MCF 10A (cell line): ENCODE data around the gene ZNF445. TPM values are rescaled to one million over a fixed set of nuclear protein-coding genes. Genes with fewer than 3 reads are reported as not detected.

Experiments
- BruUV-seq: library from RNA; stranded (reverse); fragments of 400-500 nt; replicated peaks from 2 replicates; lab custom pipeline; 2021; lab: Mats Ljungman, UMichigan
- CTCF ChIA-PET: fragments of 300-600 bp; sonication (Branson Sonifier 250); formaldehyde crosslinking; extraction: SDS; loops from one replicate; lab custom pipeline; 2021; ENCODE audit warnings: antibody characterized with exemption, inconsistent platforms; lab: Yijun Ruan, JAX
- POLR2A ChIA-PET: fragments of 300-600, 350-650 bp; sonication (Branson Sonifier 250); formaldehyde crosslinking; extraction: SDS; loops from one replicate; lab custom pipeline; 2020; ENCODE audit warnings: antibody characterized with exemption, inconsistent platforms; lab: Yijun Ruan, JAX
- DNase-seq: peaks from one replicate; pipeline ENCODE4 v3.0.0-alpha.2; 2018; ENCODE audit not compliant: unreplicated experiment
- H3K27ac Mint-ChIP-seq: one replicate; pipeline ENCODE4 v1.8.0; 2022; ENCODE audit warnings: mild to moderate bottlenecking, low read depth, mixed read lengths; ENCODE audit not compliant: unreplicated experiment
- H3K27me3 Mint-ChIP-seq: one replicate; pipeline ENCODE4 v1.8.0; 2022; ENCODE audit warnings: mixed read lengths; ENCODE audit not compliant: insufficient read depth, unreplicated experiment
- H3K36me3 Mint-ChIP-seq: one replicate; pipeline ENCODE4 v1.8.0; 2022; ENCODE audit warnings: mild to moderate bottlenecking, moderate library complexity, mixed read lengths; ENCODE audit not compliant: insufficient read depth, unreplicated experiment
- H3K4me1 Mint-ChIP-seq: one replicate; pipeline ENCODE4 v1.8.0; 2022; ENCODE audit warnings: mixed read lengths; ENCODE audit not compliant: insufficient read depth, unreplicated experiment
- H3K4me3 Mint-ChIP-seq: one replicate; pipeline ENCODE4 v1.8.0; 2022; ENCODE audit warnings: mild to moderate bottlenecking, moderate library complexity, mixed read lengths; ENCODE audit not compliant: unreplicated experiment
- H3K9me3 Mint-ChIP-seq: one replicate; pipeline ENCODE4 v1.8.0; 2022; ENCODE audit warnings: mixed read lengths; ENCODE audit not compliant: unreplicated experiment
- CTCF ChIP-seq: fragments of 200-600 bp; IDR thresholded peaks from one replicate; pipeline ENCODE4 v1.8.0; 2022; ENCODE audit warnings: antibody characterized with exemption, mild to moderate bottlenecking; ENCODE audit not compliant: unreplicated experiment
- intact Hi-C: fragments of 100-400 bp; cut with micrococcal nuclease; formaldehyde crosslinking; loops from 2 replicates; pipeline ENCODE4 v1.14.1; 2022
- total RNA-seq: library from RNA; stranded (reverse); gene quantifications from 2 replicates; pipeline ENCODE4 v1.2.3, GENCODE V29; 2022

The ZNF445 gene
- total RNA-seq, 1 experiment from 2014 or later, result 11.0 TPM

DNA sequence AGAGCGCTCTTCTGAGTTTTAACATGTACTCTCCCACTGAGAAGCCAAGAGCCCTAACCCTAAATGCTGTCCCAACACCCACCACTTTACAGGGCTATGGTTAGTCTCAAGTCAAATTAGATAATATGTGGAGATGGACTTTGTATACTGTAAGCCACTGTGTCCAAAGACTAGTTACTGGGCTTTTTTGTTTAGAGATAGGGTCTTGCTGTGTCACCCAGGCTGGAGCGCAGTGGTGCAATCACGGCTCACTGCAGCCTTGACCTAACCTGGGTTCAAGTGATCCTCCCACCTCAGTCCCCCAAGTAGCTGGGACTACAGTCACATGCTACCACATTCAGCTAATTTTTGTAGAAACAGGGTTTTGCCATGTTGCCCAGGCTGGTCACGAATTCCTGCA lies 23.2 kb downstream of the ZNF445 start:
- Mint-ChIP-seq H3K36me3 (peaks cover 81% of the 10 kb centered on the region), H3K27me3 (no peaks in the 10 kb centered on the region), H3K4me1 (no peaks in the 10 kb centered on the region), H3K9me3 (peaks cover under 1% of the 10 kb centered on the region), H3K27ac (no peak overlapping the region), H3K4me3 (no peak overlapping the region)
- no TSS peak for BruUV-seq
- intact Hi-C loops, result no loop called here
- DNase-seq, result no peak
- ChIA-PET CTCF (no interaction called here), POLR2A (interaction anchor here (0.6 kb wide), 1 partner anchor 9 kb away, joined by 3 read pairs; no protein-coding TSS in a partner anchor)
- no peak for TF ChIP-seq CTCF

GRCh38 chr3:44451441-44451840 lies 26.0 kb downstream of the ZNF445 start:
- POLR2A ChIA-PET, result interaction anchor here (0.5 kb wide), 1 partner anchor 197 kb away, joined by 4 read pairs; the partner anchor contains the start of gene ZNF35
- CTCF ChIA-PET, result no interaction called here
- H3K9me3 Mint-ChIP-seq, result peaks cover 17% of the 10 kb centered on the region
- no peak for TF ChIP-seq CTCF
- intact Hi-C loops, result no loop called here
- BruUV-seq, result no TSS peak
- H3K4me3 Mint-ChIP-seq, result no peak overlapping the region
- no peaks in the 10 kb centered on the region for H3K4me1 Mint-ChIP-seq
- no peak for DNase-seq
- H3K27me3 Mint-ChIP-seq, result no peaks in the 10 kb centered on the region
- no peak overlapping the region for H3K27ac Mint-ChIP-seq
- H3K36me3 Mint-ChIP-seq, result peaks cover 86% of the 10 kb centered on the region

DNA sequence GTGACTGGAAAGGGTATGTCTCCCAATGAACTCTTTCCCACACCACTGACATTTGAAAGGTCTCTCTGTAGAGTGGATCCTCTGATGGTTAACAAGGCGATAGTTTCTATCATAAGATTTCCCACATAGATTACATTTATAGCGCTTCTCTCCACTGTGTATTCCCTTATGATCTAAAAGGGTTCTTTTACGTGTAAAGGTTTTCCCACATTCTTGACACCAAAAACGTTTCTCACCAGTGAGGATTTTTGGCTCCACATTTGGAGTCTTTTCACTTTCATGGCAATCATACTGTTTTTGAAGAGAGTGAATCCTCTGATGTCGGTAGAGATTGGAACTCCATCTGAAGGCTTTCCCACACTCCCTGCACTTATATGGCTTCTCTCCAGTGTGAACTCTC lies 30.5 kb downstream of the ZNF445 start:
- no peak overlapping the region for H3K4me3 Mint-ChIP-seq
- intact Hi-C loops, result no loop called here
- H3K27me3 Mint-ChIP-seq, result no peaks in the 10 kb centered on the region
- no TSS peak for BruUV-seq
- no peaks in the 10 kb centered on the region for H3K4me1 Mint-ChIP-seq
- TF ChIP-seq CTCF, result no peak
- no peak for DNase-seq
- H3K9me3 Mint-ChIP-seq, result peaks cover 24% of the 10 kb centered on the region
- H3K27ac Mint-ChIP-seq, result no peak overlapping the region
- H3K36me3 Mint-ChIP-seq, result peaks cover 64% of the 10 kb centered on the region
- ChIA-PET POLR2A (no interaction called here), CTCF (no interaction called here)

GRCh38 chr3:44445786-44446185 lies 31.7 kb downstream of the ZNF445 start:
- no TSS peak for BruUV-seq
- no peak for TF ChIP-seq CTCF

More at GRCh38 chr3:44445786-44446185, 31.7 kb downstream of the ZNF445 start:
- Mint-ChIP-seq H3K9me3 (peaks cover 24% of the 10 kb centered on the region), H3K4me1 (no peaks in the 10 kb centered on the region), H3K4me3 (no peak overlapping the region), H3K27ac (no peak overlapping the region), H3K27me3 (no peaks in the 10 kb centered on the region), H3K36me3 (peaks cover 56% of the 10 kb centered on the region)
- no peak for DNase-seq
- intact Hi-C loops, result no loop called here
- CTCF ChIA-PET, result no interaction called here
- POLR2A ChIA-PET, result no interaction called here
